ENCODE data around the gene LMF2. TPM values are rescaled to one million over a fixed set of nuclear protein-coding genes. Genes with fewer than 3 reads are reported as not detected.

LMF2 gene
- total RNA-seq, 4 donors from 2014 or later, result 50.8 to 54.9 (median 51.7) TPM

- DNase-seq (ENCODE audit: low spot score) (no peak), ATAC-seq (ENCODE audit: low FRiP score) (no peak)
- no peak for TF ChIP-seq CTCF (IDR thresholded peaks at IDR 0.05)
Measured at GRCh38 chr22:50475652-50476002, 31.9 kb downstream of the LMF2 start.

- DNase-seq (ENCODE audit: low spot score) (peak; percentile 82), ATAC-seq (ENCODE audit: low FRiP score) (peak; percentile 97)
Measured at GRCh38 chr22:50474710-50475651, 32.5 kb downstream of the LMF2 start, which contains the start of gene SBF1. Gene SBF1 (minus strand): TSS chr22:50475035. CDS start chr22:50474840, 195 bp downstream.

GRCh38 chr22:50473855-50474671 lies 33.4 kb downstream of the LMF2 start:
- TF ChIP-seq CTCF (IDR thresholded peaks at IDR 0.05), result no peak
- DNase-seq (ENCODE audit: low spot score), result no peak
- ATAC-seq (ENCODE audit: low FRiP score), result peak; percentile 24

More at GRCh38 chr22:50474710-50475651, 32.5 kb downstream of the LMF2 start, which contains the start of gene SBF1:
- no peak for TF ChIP-seq CTCF (IDR thresholded peaks at IDR 0.05)

- DNase-seq (ENCODE audit: low spot score), result no peak
- TF ChIP-seq CTCF (IDR thresholded peaks at IDR 0.05), result no peak
- no peak for ATAC-seq (ENCODE audit: low FRiP score)
Measured at GRCh38 chr22:50473088-50473487, 34.4 kb downstream of the LMF2 start.

- DNase-seq (ENCODE audit: low spot score) (no peak), ATAC-seq (ENCODE audit: low FRiP score) (no peak)
- TF ChIP-seq CTCF (IDR thresholded peaks at IDR 0.05), result no peak
Measured at GRCh38 chr22:50471962-50472361, 35.5 kb downstream of the LMF2 start.

GRCh38 chr22:50471197-50471847 lies 36.2 kb downstream of the LMF2 start:
- no peak for DNase-seq (ENCODE audit: low spot score)
- no peak for TF ChIP-seq CTCF (IDR thresholded peaks at IDR 0.05)
- no peak for ATAC-seq (ENCODE audit: low FRiP score)

Data from omental fat pad (tissue), 4 donors.